ENCODE data around the gene C19orf53.
"Not testable (repeated sequence)": the region's sequence is repeated elsewhere in the genome, so short reads cannot be mapped to it uniquely, and the experiment has no call there.

Gene C19orf53

GRCh38 chr19:13774217-13775191, at the start of gene C19orf53:
TSS of gene C19orf53 (plus strand) at chr19:13774456. CDS start at chr19:13774478, 22 bp downstream.
- peak; percentile 89 for DNase-seq

- no peak for DNase-seq
These were observed 47.9 kb upstream of the C19orf53 start for GRCh38 chr19:13726323-13726722.

- no peak for DNase-seq
These were observed 46.5 kb upstream of the C19orf53 start for GRCh38 chr19:13727798-13728197.

- DNase-seq, result no peak
These were observed 44.4 kb upstream of the C19orf53 start for GRCh38 chr19:13729859-13730258.

- peak; percentile 91 for DNase-seq
These were observed 42.9 kb upstream of the C19orf53 start for GRCh38 chr19:13731147-13731964.

GRCh38 chr19:13732337-13732736, 41.9 kb upstream of the C19orf53 start:
- DNase-seq, result no peak

- no peak for DNase-seq
These were observed 39.5 kb upstream of the C19orf53 start for GRCh38 chr19:13734751-13735150.

- DNase-seq, result no peak
These were observed 36.2 kb upstream of the C19orf53 start for GRCh38 chr19:13738073-13738472.

GRCh38 chr19:13741893-13742292, 32.4 kb upstream of the C19orf53 start:
- no peak for DNase-seq

- no peak for DNase-seq
These were observed 31.5 kb upstream of the C19orf53 start for GRCh38 chr19:13742756-13743155.

- no peak for DNase-seq
These were observed 30.1 kb upstream of the C19orf53 start for GRCh38 chr19:13744174-13744573.

GRCh38 chr19:13747098-13747453, 27.2 kb upstream of the C19orf53 start:
- DNase-seq, result no peak

- peak; percentile 6 for DNase-seq
These were observed 26.0 kb upstream of the C19orf53 start for GRCh38 chr19:13748169-13748828.

GRCh38 chr19:13751436-13751835, 22.8 kb upstream of the C19orf53 start:
- DNase-seq, result no peak

- DNase-seq, result not testable (repeated sequence)
These were observed 20.6 kb upstream of the C19orf53 start for GRCh38 chr19:13753622-13754021.

- DNase-seq, result no peak
These were observed 18.0 kb upstream of the C19orf53 start for GRCh38 chr19:13756210-13756609.

- DNase-seq, result no peak
These were observed 16.2 kb upstream of the C19orf53 start for GRCh38 chr19:13757805-13758772.

- DNase-seq, result no peak
These were observed 15.5 kb upstream of the C19orf53 start for GRCh38 chr19:13758795-13759194.

- no peak for DNase-seq
These were observed 12.8 kb upstream of the C19orf53 start for GRCh38 chr19:13761423-13761822.

- no peak for DNase-seq
These were observed 11.5 kb upstream of the C19orf53 start for GRCh38 chr19:13762635-13763235.

GRCh38 chr19:13763265-13763664, 11.0 kb upstream of the C19orf53 start:
- DNase-seq, result no peak
